Nucleus accumbens (tissue), 56 donors: ENCODE results near the gene MAP4.
A peak's percentile ranks its signal among the peaks of the same experiment; 100 is the strongest.

Source experiments
- DNase-seq, 56 donors: peaks; one replicate each; lab custom pipeline; 2025; lab: John Stamatoyannopoulos, UW

MAP4 gene

GRCh38 chr3:47870702-47871260 is 145.4 kb downstream of the MAP4 start:
- DNase-seq = no peak

DNA sequence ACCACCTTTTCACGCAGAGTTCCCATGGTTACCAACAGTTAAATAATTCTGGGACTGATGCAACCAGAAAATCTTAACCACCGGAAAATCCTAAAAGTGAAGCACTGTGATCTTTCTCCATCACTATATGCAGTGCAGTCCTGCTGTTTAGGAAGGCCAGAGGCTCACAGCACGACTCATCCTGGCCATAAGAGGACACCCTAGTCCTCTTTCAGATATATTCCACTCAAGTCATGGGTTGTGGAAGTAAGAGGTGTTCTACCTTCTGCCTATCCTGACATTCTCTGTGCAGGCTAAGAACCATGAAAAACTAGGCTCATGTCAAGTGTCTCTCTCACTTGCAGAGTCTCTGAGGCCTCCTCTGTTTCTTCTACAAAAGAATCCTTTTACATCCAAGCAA is 146.1 kb downstream of the MAP4 start:
- no peak for DNase-seq

- no peak for DNase-seq
Observed at GRCh38 chr3:47868306-47868705, 147.9 kb downstream of the MAP4 start.

- DNase-seq = peak in 2 of 56 donors; percentile 11 to 25
Observed at GRCh38 chr3:47867451-47868044, 148.7 kb downstream of the MAP4 start.

- DNase-seq = no peak
Observed at GRCh38 chr3:47865192-47865591, 151.0 kb downstream of the MAP4 start.

DNA sequence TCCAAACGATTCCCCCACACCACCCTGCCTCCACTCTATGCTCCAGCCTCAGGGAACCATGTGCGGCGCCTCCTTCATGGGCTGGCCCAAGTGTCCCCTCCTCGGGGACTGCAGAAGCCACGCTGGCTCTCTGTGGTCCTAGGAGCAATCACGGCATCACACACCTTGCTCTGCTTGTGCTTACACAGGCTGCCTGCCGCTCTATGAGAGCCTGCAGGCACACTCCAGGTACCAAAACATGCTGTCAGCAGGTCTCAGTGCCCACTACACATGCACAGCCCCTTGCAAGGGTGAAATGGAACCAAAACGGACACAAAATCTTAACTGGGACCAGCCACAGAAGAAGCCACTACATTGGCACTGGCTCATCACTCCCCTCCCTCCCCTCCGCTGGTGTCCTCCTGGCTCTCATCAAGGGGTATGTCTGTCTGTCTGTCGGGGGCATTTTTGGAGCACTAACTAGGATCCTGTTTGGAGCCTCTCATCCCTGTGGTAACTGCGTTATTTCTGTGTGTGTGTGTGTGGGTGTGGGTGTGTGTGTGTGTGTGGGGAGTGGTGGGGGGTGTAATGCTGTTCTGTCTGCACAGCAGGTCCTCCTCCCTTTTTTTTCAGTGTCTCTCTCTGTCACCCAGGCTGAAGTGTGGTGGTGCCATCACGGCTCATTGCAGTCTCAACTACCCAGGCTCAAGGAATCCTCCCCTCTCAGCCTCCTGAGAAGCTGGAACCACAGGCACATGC is 152.7 kb downstream of the MAP4 start:
- DNase-seq = peak in 1 of 56 donors; percentile 32

GRCh38 chr3:47859956-47860605 is 156.1 kb downstream of the MAP4 start:
- no peak for DNase-seq

DNA sequence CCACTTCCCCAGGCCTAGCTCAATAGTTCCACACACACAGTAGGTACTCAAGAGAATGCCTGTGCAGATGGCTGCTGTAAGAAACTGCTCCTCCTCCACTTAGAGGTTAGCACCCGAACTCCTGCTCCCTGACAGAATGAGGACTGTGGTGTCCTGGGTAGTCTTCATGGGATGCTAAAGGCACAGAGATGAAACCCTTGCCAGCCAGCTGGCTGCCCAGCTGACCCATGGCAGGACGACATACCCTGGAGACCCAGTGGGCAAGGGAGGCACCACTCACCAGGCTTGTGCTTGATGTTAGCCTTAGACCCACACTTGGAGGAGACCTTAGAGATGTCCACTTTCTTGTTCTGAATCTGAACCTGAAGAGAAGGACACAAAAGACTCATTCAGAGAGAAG is 159.1 kb downstream of the MAP4 start:
- DNase-seq = no peak

DNA sequence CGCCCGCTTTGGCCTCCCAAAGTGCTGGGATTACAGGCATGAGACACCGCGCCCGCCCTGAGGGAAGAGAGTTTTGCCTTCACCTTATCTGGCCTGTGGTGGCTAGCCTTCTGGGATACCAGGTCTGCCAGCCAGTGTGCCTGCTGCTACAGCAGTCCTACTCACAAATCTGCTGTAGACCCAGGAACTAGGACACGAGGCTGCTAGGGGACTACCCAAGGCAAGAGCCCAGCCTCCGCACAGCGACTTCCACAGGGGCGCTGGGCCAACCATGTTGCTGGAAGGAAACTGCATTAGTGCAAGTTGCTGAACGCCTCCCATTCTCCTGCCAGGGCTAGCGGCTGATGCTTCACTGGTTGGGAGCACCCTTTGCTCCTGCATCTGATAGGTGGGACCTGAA is 159.5 kb downstream of the MAP4 start:
- peak in 17 of 56 donors; percentile 16 to 71 (median 48) for DNase-seq

DNA sequence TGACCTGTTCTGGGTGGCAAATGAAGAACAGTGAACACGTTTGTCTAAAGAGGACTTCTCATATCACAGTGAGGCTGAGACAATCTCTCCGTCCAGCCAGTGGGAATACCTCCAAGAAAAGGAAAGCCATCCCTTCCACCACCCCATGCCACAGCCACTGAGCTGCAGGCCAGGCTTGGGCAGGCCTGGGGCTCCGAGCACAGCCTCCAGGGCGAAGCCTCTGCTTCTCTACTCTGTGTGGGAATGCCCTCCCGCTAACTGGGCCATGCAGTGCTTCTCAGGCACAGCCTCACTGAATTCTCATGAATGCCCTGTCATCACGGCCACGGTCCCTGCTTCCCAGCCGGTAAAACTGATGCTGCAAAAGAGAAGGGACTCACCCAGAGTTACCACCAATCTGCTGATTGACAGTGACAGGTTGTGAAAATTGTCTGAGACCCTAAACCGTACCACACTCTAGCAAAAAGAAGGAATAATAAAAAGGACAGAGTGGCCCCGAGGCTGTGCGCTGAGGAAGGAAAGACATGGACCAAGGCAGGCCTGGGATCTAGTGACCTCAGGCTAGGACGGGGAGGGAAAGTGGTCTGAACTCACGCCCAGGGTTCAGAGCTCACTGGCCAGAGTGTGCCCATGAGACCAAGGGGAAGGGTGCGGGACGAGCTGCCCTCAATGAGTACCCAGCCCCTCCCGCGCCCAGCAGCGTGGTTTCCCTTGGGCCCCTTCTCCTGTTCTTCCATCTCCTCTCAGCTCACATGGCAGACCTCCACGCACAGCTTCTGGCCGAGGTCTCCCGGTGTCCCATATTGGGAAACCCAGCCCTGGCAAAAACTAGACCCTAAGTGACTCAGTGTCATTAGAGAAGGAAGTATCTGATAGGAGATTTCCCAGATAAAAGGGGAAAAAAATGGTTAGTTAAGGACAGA is 160.5 kb downstream of the MAP4 start:
- no peak for DNase-seq

DNA sequence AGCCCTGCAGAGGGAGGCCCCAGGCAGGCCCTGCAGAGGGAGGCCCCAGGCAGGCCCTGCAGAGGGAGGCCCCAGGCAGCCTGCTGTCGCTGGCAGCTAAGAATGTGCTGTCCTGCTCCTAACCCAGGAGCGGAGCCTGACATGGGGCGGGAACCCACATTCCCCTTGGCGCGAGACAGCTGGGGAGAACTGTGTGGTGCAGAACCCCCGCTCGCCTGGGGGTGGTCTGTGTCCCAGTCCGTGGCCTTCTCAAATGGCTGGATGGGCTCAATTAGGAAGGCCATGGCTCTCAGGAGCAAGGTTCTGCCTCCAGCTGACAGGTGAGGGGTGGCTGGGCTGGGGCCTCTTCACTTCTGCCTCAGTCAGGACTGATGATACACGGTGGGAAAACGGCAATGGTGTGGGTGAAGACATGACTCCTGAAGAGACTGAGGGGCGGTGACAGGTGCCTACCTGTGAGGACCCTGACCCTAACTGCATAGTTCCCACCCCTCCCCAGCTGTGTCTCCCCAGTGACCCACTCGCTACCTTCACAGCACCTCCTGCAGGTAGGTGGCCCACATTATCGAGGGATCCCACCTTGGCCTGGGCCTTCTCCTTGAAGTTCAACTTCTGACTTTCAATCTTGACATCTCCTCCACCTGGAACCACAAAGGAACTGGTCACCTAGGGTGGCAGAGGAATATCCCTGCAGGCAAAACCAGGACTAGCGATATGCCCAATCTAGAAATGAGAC is 161.3 kb downstream of the MAP4 start:
- no peak for DNase-seq

DNA sequence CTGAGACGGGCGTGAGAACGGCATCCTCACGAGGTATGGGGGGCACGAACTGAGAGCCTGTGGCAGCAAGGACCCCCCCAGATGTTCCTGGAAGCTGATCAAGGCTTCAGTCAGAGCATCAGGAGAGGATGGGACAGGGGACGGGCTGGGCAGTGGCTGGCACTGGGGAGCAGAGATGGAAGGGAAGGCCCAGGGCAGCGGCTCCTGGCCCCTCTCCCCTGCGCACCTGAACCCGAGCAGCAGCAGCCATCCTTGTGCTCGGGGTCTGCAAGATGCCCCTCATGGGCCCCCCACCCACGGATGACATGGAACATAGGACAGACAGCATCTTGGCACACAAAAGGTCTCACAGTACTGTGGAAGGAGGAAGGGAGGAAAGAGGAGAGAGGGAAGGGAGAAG is 161.9 kb downstream of the MAP4 start:
- DNase-seq = no peak

- peak in 23 of 56 donors; percentile 21 to 65 (median 42) for DNase-seq
Observed at GRCh38 chr3:47852604-47853602, 163.3 kb downstream of the MAP4 start.

GRCh38 chr3:47851888-47852603 is 164.2 kb downstream of the MAP4 start:
- no peak for DNase-seq

GRCh38 chr3:47850564-47851410 is 165.4 kb downstream of the MAP4 start:
- DNase-seq = no peak

DNA sequence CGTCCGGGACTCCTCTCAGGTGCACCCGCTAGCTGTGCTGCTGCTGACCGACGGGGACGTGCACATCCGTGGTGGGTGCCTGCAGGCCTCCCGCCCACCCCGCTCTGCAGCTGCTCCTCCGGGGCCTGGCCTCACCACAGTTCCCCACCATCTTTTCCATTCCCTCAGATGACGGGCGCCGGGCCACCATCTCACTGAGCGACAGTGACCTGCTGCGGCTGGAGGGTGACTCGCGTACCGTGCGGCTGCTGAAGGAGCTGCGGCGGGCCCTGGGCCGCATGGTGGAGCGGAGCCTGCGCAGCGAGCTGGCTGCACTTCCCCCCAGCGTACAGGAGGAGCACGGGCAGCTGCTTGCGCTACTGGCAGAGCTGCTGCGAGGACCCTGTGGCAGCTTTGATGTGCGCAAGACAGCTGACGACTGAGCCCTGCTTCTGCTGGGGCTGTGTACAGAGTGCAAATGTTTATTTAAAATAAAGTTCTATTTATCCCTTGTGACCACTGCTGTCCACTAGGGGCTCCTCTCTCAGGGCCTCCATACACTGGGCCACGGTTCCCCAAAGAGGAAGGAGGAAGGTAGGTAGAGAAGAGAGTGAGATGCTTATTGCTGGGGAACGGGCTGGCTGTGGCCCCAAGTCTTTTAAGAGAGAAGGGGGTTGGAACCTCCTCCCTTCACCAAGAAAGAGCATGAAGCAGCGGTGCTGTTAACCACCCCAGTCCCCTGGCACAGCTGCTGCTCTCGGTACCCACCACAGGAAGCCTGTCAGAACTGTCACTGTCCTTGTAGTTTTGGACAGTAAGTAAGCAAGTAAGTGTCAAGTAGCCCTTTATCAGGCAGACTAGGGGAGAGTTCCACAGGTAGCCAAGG is 166.3 kb downstream of the MAP4 start:
- DNase-seq = no peak
